ENCODE measurements around the gene ADAR.
A peak's percentile ranks its signal among the peaks of the same experiment; 100 is the strongest.

Gene ADAR

DNA sequence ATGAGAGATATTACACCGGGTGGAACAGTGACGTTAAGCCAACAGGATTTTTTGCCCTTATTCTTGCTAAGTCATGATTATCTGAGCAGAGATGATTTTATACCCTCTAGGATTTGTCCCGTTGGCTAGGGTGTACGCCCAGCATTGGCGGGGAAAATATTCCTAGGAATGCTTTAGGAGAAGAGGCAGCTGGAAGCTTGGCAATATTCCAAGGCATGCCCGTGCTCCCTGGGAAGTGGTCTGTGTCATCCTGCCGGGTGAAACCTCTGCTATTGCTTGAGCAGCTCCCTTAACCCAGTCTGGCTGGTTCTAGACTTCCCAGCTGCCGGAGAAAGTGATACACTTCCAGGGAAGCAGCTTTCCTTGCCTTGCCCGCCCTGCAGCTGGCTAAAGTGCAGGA, 24.2 kb downstream of the ADAR start:
- DNase-seq (ENCODE audit: low read depth), result no peak

GRCh38 chr1:154582885-154583284, 25.1 kb downstream of the ADAR start:
- no peak for DNase-seq (ENCODE audit: low read depth)

DNA sequence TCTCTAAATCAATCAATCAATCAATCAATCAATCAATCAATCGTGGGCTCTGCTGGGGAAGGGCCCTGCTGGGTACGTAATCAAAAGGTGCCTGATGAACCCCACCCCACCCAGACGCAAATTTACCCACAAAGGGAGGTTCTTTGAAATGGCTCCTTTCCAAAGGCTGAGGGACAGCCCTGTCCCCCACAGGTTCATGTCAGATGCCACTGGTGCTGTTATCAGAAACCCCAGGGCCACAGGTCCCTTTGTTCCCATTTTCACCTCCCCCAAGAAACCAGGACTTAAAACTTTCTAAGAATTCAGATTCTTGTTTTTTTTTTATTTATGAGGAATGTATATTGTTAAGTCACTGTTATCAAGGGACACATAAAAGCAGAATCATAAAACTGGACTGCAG, 26.2 kb downstream of the ADAR start:
- DNase-seq (ENCODE audit: low read depth), result no peak

DNA sequence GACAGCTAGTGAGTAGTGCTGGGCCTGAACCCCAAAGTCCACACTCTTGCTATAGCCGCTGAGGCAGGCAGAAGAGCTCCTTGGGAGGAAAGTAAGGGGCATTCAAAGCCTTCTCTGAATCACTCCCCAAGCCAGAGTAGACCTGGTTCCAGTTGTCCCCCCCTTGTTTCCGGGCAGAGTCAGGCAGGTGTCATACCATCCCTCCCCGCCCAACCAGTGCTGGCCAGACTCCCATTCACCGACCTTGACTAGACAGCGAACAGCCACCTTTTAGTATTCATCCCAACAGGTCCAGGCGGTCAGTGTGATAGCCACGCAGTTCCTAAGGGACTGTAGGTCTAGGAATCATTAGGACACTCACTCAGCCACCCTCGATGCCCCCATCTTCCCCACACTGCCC, 28.6 kb downstream of the ADAR start:
- DNase-seq (ENCODE audit: low read depth), result no peak

GRCh38 chr1:154578058-154578418, 29.9 kb downstream of the ADAR start:
- DNase-seq (ENCODE audit: low read depth), result no peak

DNA sequence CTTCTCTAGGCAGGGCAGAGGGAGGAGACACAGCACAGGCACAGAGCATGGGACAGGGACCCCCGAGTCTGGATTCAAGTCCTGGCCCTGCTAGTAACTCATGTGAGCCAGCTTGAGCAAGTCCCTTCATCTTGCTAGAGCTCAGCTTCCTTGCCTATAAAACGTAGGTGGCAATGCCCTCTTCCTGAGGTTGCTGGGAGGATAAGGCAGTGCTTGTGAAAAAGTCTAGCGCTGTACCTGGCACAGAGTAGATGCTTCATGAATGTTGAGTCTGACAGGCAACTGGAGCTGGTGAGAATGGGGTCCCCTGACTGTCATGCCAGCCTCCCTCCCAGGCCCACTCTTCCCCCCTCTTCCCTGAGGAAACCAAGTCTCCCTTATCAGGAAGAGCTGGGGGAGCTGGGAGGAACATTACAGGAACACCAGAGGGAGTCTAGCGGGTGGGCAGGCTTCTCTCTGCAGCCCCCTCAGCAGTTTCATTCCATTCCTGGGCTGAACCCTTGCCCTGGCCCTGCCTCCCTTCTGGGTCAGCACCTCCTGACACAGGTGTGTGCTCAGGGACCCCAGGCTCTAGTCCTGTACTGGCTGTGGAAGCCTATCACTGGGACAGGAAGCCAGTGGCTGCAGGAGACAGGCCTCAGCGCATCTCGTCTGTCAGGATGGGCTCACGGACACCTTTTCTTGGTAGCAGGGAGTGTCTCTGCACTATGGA, 30.5 kb downstream of the ADAR start:
- no peak for DNase-seq (ENCODE audit: low read depth)

GRCh38 chr1:154575951-154576566, 31.9 kb downstream of the ADAR start:
- DNase-seq (ENCODE audit: low read depth), result no peak

DNA sequence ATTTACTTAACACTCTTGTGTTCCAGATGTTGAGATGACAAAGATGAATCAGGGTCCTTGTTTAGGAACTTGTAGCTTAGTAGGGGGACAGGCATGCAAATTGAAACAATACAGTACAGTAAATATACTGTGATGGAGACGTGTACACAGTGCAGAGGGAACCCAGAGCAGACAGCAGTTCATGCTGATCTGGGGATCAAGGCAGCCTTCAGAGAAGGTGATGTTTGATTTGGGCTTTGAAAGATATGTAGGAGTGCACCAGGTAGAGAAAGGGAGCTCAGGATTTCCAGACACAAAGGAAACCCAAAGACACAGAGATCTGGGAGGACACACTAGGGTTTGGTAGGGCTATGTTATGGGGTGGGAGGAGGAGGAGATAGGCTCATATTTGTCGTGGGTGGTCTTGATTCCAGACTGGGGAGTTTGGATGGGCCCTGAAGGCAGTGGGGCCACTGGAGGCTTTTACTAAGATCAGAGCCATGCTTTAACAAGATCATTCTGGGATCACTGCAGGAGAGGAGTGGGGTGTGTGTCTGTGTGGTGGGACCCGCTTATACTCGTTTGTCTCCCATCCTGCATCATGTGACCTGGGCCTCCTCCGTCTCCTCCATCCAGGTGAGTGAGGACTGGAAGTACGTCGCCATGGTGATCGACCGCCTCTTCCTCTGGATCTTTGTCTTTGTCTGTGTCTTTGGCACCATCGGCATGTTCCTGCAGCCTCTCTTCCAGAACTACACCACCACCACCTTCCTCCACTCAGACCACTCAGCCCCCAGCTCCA, 32.6 kb downstream of the ADAR start:
- no peak for DNase-seq (ENCODE audit: low read depth)

DNA sequence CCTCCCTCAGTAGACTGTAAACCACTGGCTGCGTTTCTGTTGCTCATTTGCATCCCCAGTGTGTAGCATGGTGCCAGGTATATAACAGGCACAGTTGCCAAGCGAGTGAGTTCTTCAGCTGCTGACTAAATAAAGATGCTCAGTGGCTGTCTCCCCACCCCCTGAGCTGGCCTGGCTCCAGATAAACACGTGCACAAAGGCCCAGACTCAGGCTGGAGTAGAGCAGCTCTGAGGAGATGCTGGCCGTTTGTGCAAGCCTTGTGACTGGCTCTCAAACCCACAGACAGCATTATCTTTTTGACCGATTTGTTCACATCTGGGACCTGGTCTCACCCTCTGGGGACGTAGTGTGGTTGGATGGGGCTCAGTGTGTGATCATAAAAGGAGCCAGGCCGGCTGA, 33.3 kb downstream of the ADAR start:
- DNase-seq (ENCODE audit: low read depth), result no peak

- DNase-seq (ENCODE audit: low read depth), result no peak
Observed at GRCh38 chr1:154573168-154573510, 34.8 kb downstream of the ADAR start.

GRCh38 chr1:154572468-154573167, 35.4 kb downstream of the ADAR start:
- no peak for DNase-seq (ENCODE audit: low read depth)

DNA sequence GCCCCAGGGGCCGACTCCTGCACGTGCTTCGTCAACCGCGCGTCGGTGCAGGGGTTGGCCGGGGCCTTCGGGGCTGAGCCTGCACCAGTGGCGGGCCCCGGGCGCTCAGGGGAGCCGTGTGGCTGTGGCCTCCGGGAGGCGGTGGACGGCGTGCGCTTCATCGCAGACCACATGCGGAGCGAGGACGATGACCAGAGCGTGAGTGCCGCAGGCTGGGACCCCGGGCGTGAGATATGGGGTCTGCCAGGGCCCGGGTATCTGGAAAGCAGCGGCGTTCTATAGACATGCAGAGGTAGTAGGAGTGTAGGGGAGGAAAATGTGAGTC, 36.1 kb downstream of the ADAR start:
- DNase-seq (ENCODE audit: low read depth), result no peak

- no peak for DNase-seq (ENCODE audit: low read depth)
Observed at GRCh38 chr1:154571244-154571963, 36.6 kb downstream of the ADAR start.

- DNase-seq (ENCODE audit: low read depth), result no peak
Observed at GRCh38 chr1:154568157-154568815, 39.7 kb downstream of the ADAR start.

- DNase-seq (ENCODE audit: low read depth), result peak; percentile 61
Observed at GRCh38 chr1:154567386-154568156, 40.4 kb downstream of the ADAR start, which contains the start of gene CHRNB2. Gene CHRNB2, plus strand, starts transcription at chr1:154567778. Its CDS starts 267 bp downstream, at chr1:154568045.

- no peak for DNase-seq (ENCODE audit: low read depth)
Observed at GRCh38 chr1:154565876-154566275, 42.1 kb downstream of the ADAR start.

- DNase-seq (ENCODE audit: low read depth), result peak; percentile 75
Observed at GRCh38 chr1:154559466-154560044, 48.4 kb downstream of the ADAR start.

DNA sequence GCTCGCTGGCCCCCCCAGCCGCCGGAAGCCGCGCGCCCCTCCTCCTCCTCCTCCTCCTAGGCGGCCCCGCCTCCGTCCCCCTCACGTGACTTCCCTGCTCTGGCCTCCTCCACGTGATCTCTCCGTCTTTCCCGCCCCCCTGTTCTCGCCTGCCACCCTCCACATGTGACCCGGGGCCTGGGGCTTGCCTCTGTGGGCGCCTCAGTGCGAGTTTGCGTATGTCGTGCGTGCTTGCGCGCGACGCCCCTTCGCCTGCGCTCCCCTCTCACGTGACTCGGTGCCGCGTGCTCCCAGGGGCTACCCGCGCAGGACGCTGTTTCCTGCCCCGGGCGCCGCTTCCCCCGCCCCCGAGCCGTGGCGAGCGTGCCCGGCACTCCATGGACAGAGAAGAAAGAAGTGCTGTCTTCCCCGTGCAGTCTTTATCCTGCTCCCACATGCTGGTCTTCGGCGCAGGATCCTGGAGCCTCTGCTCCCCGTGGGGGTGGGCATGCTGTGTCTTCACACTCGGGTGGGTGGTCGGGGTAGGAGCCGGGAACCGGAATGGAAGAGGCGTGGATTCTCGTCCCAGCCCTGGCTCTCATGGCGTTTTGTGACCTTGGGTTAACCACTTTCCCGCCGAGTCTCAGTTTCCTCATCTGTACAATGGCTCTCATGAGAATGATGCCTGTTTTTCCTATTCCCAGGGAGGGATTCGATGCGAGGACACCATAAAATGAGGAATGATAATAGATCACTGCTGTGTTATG, 49.1 kb downstream of the ADAR start:
- peak; percentile 100 for DNase-seq (ENCODE audit: low read depth)

GRCh38 chr1:154557939-154558719, 49.9 kb downstream of the ADAR start, which contains the start of gene UBE2Q1:
Gene UBE2Q1, minus strand, starts transcription at chr1:154558662. Its CDS starts 109 bp downstream, at chr1:154558553.
- peak; percentile 16 for DNase-seq (ENCODE audit: low read depth)

Data from T follicular helper cell (primary cell).